Activated CD4-positive, alpha-beta T cell treated with anti-CD3 and anti-CD28 coated beads, Interleukin-2, Interleukin-6, amounts not matched to agents 100 ng/mL and 50 ng/mL, durations not matched to agents 16 hours and 8 hours (primary cell): ENCODE results near the gene NUP188.
A peak's percentile ranks its signal among the peaks of the same experiment; 100 is the strongest.
"Not testable (repeated sequence)": the region's sequence is repeated elsewhere in the genome, so short reads cannot be mapped to it uniquely, and the experiment has no call there.

Experiments used
- DNase-seq: peaks from one replicate; pipeline ENCODE4 v3.0.0-alpha.2; 2020

NUP188 gene

GRCh38 chr9:129033216-129033615 lies 85.7 kb downstream of the NUP188 start:
- DNase-seq: no peak

GRCh38 chr9:129035838-129036237 lies 88.3 kb downstream of the NUP188 start:
- not testable (repeated sequence) for DNase-seq

GRCh38 chr9:129036241-129036922 lies 88.9 kb downstream of the NUP188 start, which contains the start of gene MIGA2:
MIGA2 (plus strand) TSS chr9:129036626; CDS start chr9:129040595, 3,969 bp downstream.
- DNase-seq: peak; percentile 98

GRCh38 chr9:129036923-129037766 lies 89.6 kb downstream of the NUP188 start:
- DNase-seq: no peak

- DNase-seq: no peak
Measured at GRCh38 chr9:129037767-129038098, 90.2 kb downstream of the NUP188 start.

- no peak for DNase-seq
Measured at GRCh38 chr9:129038109-129038852, 90.8 kb downstream of the NUP188 start.

GRCh38 chr9:129040113-129040643 lies 92.7 kb downstream of the NUP188 start:
- no peak for DNase-seq

- no peak for DNase-seq
Measured at GRCh38 chr9:129042016-129042415, 94.5 kb downstream of the NUP188 start.

GRCh38 chr9:129052592-129052991 lies 105.1 kb downstream of the NUP188 start:
- no peak for DNase-seq

- no peak for DNase-seq
Measured at GRCh38 chr9:129053020-129053419, 105.5 kb downstream of the NUP188 start.

GRCh38 chr9:129054163-129054851 lies 106.8 kb downstream of the NUP188 start:
- DNase-seq: no peak
